Measurements from ENCODE around the gene TNFAIP8. TPM values are rescaled to one million over a fixed set of nuclear protein-coding genes. Genes with fewer than 3 reads are reported as not detected.

Gene TNFAIP8
- total and polyA plus RNA-seq, 2 experiments from 2014 or later = 10.3 to 14.8 TPM

- H3K27ac ChIP-seq = no peak overlapping the region
- no peak for DNase-seq
- no peaks in the 10 kb centered on the region for H3F3A ChIP-seq (ENCODE audit: insufficient read depth)
Measured at GRCh38 chr5:119343766-119344165, 12.1 kb upstream of the TNFAIP8 start.

GRCh38 chr5:119344231-119344630 is 11.6 kb upstream of the TNFAIP8 start:
- no peak overlapping the region for H3K4me3 ChIP-seq
- H3K4me2 ChIP-seq (ENCODE audit: unreplicated experiment) = no peak overlapping the region
- H3K9me3 ChIP-seq (ENCODE audit: low read depth) = no peaks in the 10 kb centered on the region
- H3F3A ChIP-seq (ENCODE audit: insufficient read depth) = no peaks in the 10 kb centered on the region
- H3K9me2 ChIP-seq (ENCODE audit: insufficient read depth) = no peaks in the 10 kb centered on the region
- H4K20me1 ChIP-seq (ENCODE audit: insufficient read depth) = no peaks in the 10 kb centered on the region
- no peaks in the 10 kb centered on the region for H3K79me2 ChIP-seq (ENCODE audit: insufficient read depth)
- in situ Hi-C loops (cut with MboI) = no loop called here
- H3K4me1 ChIP-seq (ENCODE audit: insufficient read depth) = peaks cover 8% of the 10 kb centered on the region
- no peak overlapping the region for H3K27ac ChIP-seq
- no peak overlapping the region for H3K9ac ChIP-seq
- no peak overlapping the region for H2AFZ ChIP-seq
- 70 to 77% methylated on average over 2 of the region's 2 CpGs for WGBS, 2 experiments (ENCODE audit: low coverage in 1 of 2, low lambda C conversion rate in 2 of 2, missing lambda C conversion rate in 2 of 2)
- TF ChIP-seq EZH2 (IDR thresholded peaks at IDR 0.05; ENCODE audit: insufficient read depth, poor library complexity, severe bottlenecking) (no peak), EZH2phosphoT487 (IDR thresholded peaks at IDR 0.05; ENCODE audit: insufficient read depth, low read depth) (no peak)
- H3K27me3 ChIP-seq (replicated peaks; ENCODE audit: insufficient read depth) = no peaks in the 10 kb centered on the region
- no peaks in the 10 kb centered on the region for H3K36me3 ChIP-seq (ENCODE audit: low read depth)
- DNase-seq = no peak

More at GRCh38 chr5:119343766-119344165, 12.1 kb upstream of the TNFAIP8 start:
- H3K4me3 ChIP-seq = no peak overlapping the region
- TF ChIP-seq EZH2 (IDR thresholded peaks at IDR 0.05; ENCODE audit: insufficient read depth, poor library complexity, severe bottlenecking) = no peak
- TF ChIP-seq EZH2phosphoT487 (IDR thresholded peaks at IDR 0.05; ENCODE audit: insufficient read depth, low read depth) = no peak
- no peaks in the 10 kb centered on the region for H3K79me2 ChIP-seq (ENCODE audit: insufficient read depth)
- no peak overlapping the region for H3K9ac ChIP-seq
- no peaks in the 10 kb centered on the region for H3K36me3 ChIP-seq (ENCODE audit: low read depth)
- no peaks in the 10 kb centered on the region for H3K9me2 ChIP-seq (ENCODE audit: insufficient read depth)
- H3K9me3 ChIP-seq (ENCODE audit: low read depth) = no peaks in the 10 kb centered on the region
- in situ Hi-C loops (cut with MboI) = no loop called here
- no peaks in the 10 kb centered on the region for H4K20me1 ChIP-seq (ENCODE audit: insufficient read depth)
- WGBS, 2 experiments (ENCODE audit: low coverage in 1 of 2, low lambda C conversion rate in 2 of 2, missing lambda C conversion rate in 2 of 2) = 91 to 98% methylated on average over 3 of the region's 3 CpGs
- peaks cover 8% of the 10 kb centered on the region for H3K4me1 ChIP-seq (ENCODE audit: insufficient read depth)
- H3K4me2 ChIP-seq (ENCODE audit: unreplicated experiment) = no peak overlapping the region
- H2AFZ ChIP-seq = no peak overlapping the region
- H3K27me3 ChIP-seq (replicated peaks; ENCODE audit: insufficient read depth) = no peaks in the 10 kb centered on the region

GRCh38 chr5:119345861-119346260 is 10.0 kb upstream of the TNFAIP8 start:
- H3K9ac ChIP-seq = no peak overlapping the region
- H3K36me3 ChIP-seq (ENCODE audit: low read depth) = no peaks in the 10 kb centered on the region
- no peaks in the 10 kb centered on the region for H3K27me3 ChIP-seq (replicated peaks; ENCODE audit: insufficient read depth)
- no peak for DNase-seq
- no peak overlapping the region for H3K4me2 ChIP-seq (ENCODE audit: unreplicated experiment)
- H3K79me2 ChIP-seq (ENCODE audit: insufficient read depth) = no peaks in the 10 kb centered on the region
- H3K4me3 ChIP-seq = no peak overlapping the region
- WGBS, 2 experiments (ENCODE audit: low coverage in 1 of 2, low lambda C conversion rate in 2 of 2, missing lambda C conversion rate in 2 of 2) = 90 to 98% methylated on average over 3 of the region's 3 CpGs
- H3K27ac ChIP-seq = no peak overlapping the region
- no peaks in the 10 kb centered on the region for H3K9me3 ChIP-seq (ENCODE audit: low read depth)
- TF ChIP-seq EZH2 (IDR thresholded peaks at IDR 0.05; ENCODE audit: insufficient read depth, poor library complexity, severe bottlenecking) (no peak), EZH2phosphoT487 (IDR thresholded peaks at IDR 0.05; ENCODE audit: insufficient read depth, low read depth) (no peak)
- peaks cover 8% of the 10 kb centered on the region for H3K4me1 ChIP-seq (ENCODE audit: insufficient read depth)
- H3F3A ChIP-seq (ENCODE audit: insufficient read depth) = no peaks in the 10 kb centered on the region
- no peak overlapping the region for H2AFZ ChIP-seq
- H3K9me2 ChIP-seq (ENCODE audit: insufficient read depth) = no peaks in the 10 kb centered on the region
- H4K20me1 ChIP-seq (ENCODE audit: insufficient read depth) = no peaks in the 10 kb centered on the region
- in situ Hi-C loops (cut with MboI) = no loop called here

GRCh38 chr5:119346394-119346793 is 9.4 kb upstream of the TNFAIP8 start:
- H3K27me3 ChIP-seq (replicated peaks; ENCODE audit: insufficient read depth) = no peaks in the 10 kb centered on the region
- H2AFZ ChIP-seq = no peak overlapping the region
- in situ Hi-C loops (cut with MboI) = no loop called here
- H3K79me2 ChIP-seq (ENCODE audit: insufficient read depth) = no peaks in the 10 kb centered on the region
- H3K9me2 ChIP-seq (ENCODE audit: insufficient read depth) = no peaks in the 10 kb centered on the region
- TF ChIP-seq EZH2phosphoT487 (IDR thresholded peaks at IDR 0.05; ENCODE audit: insufficient read depth, low read depth) (no peak), EZH2 (IDR thresholded peaks at IDR 0.05; ENCODE audit: insufficient read depth, poor library complexity, severe bottlenecking) (no peak)
- H3K36me3 ChIP-seq (ENCODE audit: low read depth) = no peaks in the 10 kb centered on the region
- no peaks in the 10 kb centered on the region for H4K20me1 ChIP-seq (ENCODE audit: insufficient read depth)
- 99 to 100% methylated on average over 2 of the region's 2 CpGs for WGBS, 2 experiments (ENCODE audit: low coverage in 1 of 2, low lambda C conversion rate in 2 of 2, missing lambda C conversion rate in 2 of 2)
- H3K27ac ChIP-seq = no peak overlapping the region
- no peak overlapping the region for H3K4me3 ChIP-seq
- no peak for DNase-seq
- no peaks in the 10 kb centered on the region for H3K9me3 ChIP-seq (ENCODE audit: low read depth)
- H3F3A ChIP-seq (ENCODE audit: insufficient read depth) = no peaks in the 10 kb centered on the region
- H3K4me2 ChIP-seq (ENCODE audit: unreplicated experiment) = no peak overlapping the region
- H3K9ac ChIP-seq = no peak overlapping the region
- H3K4me1 ChIP-seq (ENCODE audit: insufficient read depth) = peaks cover 8% of the 10 kb centered on the region

GRCh38 chr5:119347574-119347973 is 8.2 kb upstream of the TNFAIP8 start:
- Histone ChIP-seq H3K9me3 (ENCODE audit: low read depth) (no peaks in the 10 kb centered on the region), H3K27ac (no peak overlapping the region)

More at GRCh38 chr5:119347574-119347973, 8.2 kb upstream of the TNFAIP8 start:
- in situ Hi-C loops (cut with MboI) = no loop called here
- TF ChIP-seq EZH2 (IDR thresholded peaks at IDR 0.05; ENCODE audit: insufficient read depth, poor library complexity, severe bottlenecking) (no peak), EZH2phosphoT487 (IDR thresholded peaks at IDR 0.05; ENCODE audit: insufficient read depth, low read depth) (no peak)
- H3K4me3 ChIP-seq = no peak overlapping the region
- H3K79me2 ChIP-seq (ENCODE audit: insufficient read depth) = no peaks in the 10 kb centered on the region
- no peak overlapping the region for H3K4me2 ChIP-seq (ENCODE audit: unreplicated experiment)
- no peak overlapping the region for H2AFZ ChIP-seq
- H3K4me1 ChIP-seq (ENCODE audit: insufficient read depth) = peaks cover 8% of the 10 kb centered on the region
- no peaks in the 10 kb centered on the region for H3K9me2 ChIP-seq (ENCODE audit: insufficient read depth)
- no peak overlapping the region for H3K9ac ChIP-seq
- H4K20me1 ChIP-seq (ENCODE audit: insufficient read depth) = no peaks in the 10 kb centered on the region
- no peaks in the 10 kb centered on the region for H3K27me3 ChIP-seq (replicated peaks; ENCODE audit: insufficient read depth)
- H3F3A ChIP-seq (ENCODE audit: insufficient read depth) = no peaks in the 10 kb centered on the region
- DNase-seq = no peak
- 67 to 90% methylated on average over 1 of the region's 1 CpG for WGBS, 2 experiments (ENCODE audit: low coverage in 1 of 2, low lambda C conversion rate in 2 of 2, missing lambda C conversion rate in 2 of 2)
- H3K36me3 ChIP-seq (ENCODE audit: low read depth) = no peaks in the 10 kb centered on the region
